GM20431 (cell line): ENCODE data around the gene RRBP1.

Experiments used
- in situ Hi-C: fragments of 300-500 bp; cut with MseI, MboI; formaldehyde crosslinking; loops from one replicate; pipeline ENCODE4 v1.15.0; 2020; ENCODE audit warnings: low sequenced_read_pairs; ENCODE audit not compliant: unreplicated experiment

Gene RRBP1

GRCh38 chr20:17682103-17682888 is at the start of gene RRBP1:
TSS of gene RRBP1 (minus strand) at chr20:17682242. CDS start at chr20:17660507, 21,735 bp downstream.
- in situ Hi-C loops, result loop anchor here (25.0 kb wide), 1 partner anchor 205 kb away; no protein-coding TSS in a partner anchor

- in situ Hi-C loops, result no loop called here
Observed at GRCh38 chr20:17731233-17731632, 49.2 kb upstream of the RRBP1 start.

- in situ Hi-C loops, result no loop called here
Observed at GRCh38 chr20:17730071-17730470, 48.0 kb upstream of the RRBP1 start.

GRCh38 chr20:17728074-17728473 is 46.0 kb upstream of the RRBP1 start:
- in situ Hi-C loops, result no loop called here

GRCh38 chr20:17727351-17727750 is 45.3 kb upstream of the RRBP1 start:
- in situ Hi-C loops, result no loop called here

- in situ Hi-C loops, result no loop called here
Observed at GRCh38 chr20:17726902-17727301, 44.9 kb upstream of the RRBP1 start.

- in situ Hi-C loops, result no loop called here
Observed at GRCh38 chr20:17725094-17725835, 43.2 kb upstream of the RRBP1 start.

GRCh38 chr20:17723301-17723691 is 41.3 kb upstream of the RRBP1 start:
- in situ Hi-C loops, result no loop called here

GRCh38 chr20:17722493-17723300 is 40.7 kb upstream of the RRBP1 start:
- in situ Hi-C loops, result no loop called here

- in situ Hi-C loops, result no loop called here
Observed at GRCh38 chr20:17721802-17722486, 39.9 kb upstream of the RRBP1 start.

- in situ Hi-C loops, result no loop called here
Observed at GRCh38 chr20:17720755-17721154, 38.7 kb upstream of the RRBP1 start.

GRCh38 chr20:17716331-17716730 is 34.3 kb upstream of the RRBP1 start:
- in situ Hi-C loops, result no loop called here

- in situ Hi-C loops, result no loop called here
Observed at GRCh38 chr20:17715075-17715474, 33.0 kb upstream of the RRBP1 start.

- in situ Hi-C loops, result no loop called here
Observed at GRCh38 chr20:17714597-17714996, 32.6 kb upstream of the RRBP1 start.

- in situ Hi-C loops, result no loop called here
Observed at GRCh38 chr20:17712708-17713107, 30.7 kb upstream of the RRBP1 start.

- in situ Hi-C loops, result no loop called here
Observed at GRCh38 chr20:17712201-17712600, 30.2 kb upstream of the RRBP1 start.

GRCh38 chr20:17711267-17711627 is 29.2 kb upstream of the RRBP1 start:
- in situ Hi-C loops, result no loop called here

- in situ Hi-C loops, result no loop called here
Observed at GRCh38 chr20:17710379-17711266, 28.6 kb upstream of the RRBP1 start.
